CD4-positive, alpha-beta T cell treated with Interleukin-12 subunit alpha and Interleukin-12 subunit beta, for 1 hour (primary cell): ENCODE data around the gene GNAT3.

ENCODE experiments used
- DNase-seq: peaks from one replicate; pipeline ENCODE4 v3.0.0-alpha.2; 2020

GNAT3 gene

GRCh38 chr7:80414331-80414730, 97.5 kb downstream of the GNAT3 start:
- DNase-seq: no peak

GRCh38 chr7:80413383-80413945, 98.4 kb downstream of the GNAT3 start:
- DNase-seq: no peak

GRCh38 chr7:80412842-80413241, 99.0 kb downstream of the GNAT3 start:
- no peak for DNase-seq

DNA sequence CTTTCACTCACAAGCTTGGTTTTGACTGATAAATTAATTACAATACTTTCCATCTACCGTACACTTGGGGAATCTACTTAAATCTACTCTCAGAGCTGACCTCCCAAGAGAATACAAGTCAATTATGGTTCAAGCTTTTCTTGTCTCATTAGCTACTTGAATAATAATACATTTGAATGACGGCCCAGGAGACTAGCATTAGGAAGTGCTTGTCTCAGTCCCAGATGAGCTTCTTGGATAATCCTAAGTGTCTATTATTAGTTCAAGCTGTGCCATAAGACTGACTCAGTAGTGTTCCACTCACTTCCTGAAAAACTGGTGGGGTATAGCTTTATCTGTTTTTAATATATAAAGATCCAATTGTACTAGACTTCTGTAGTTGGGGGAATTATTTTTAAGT, 100.2 kb downstream of the GNAT3 start:
- no peak for DNase-seq

GRCh38 chr7:80410081-80410480, 101.8 kb downstream of the GNAT3 start:
- no peak for DNase-seq
